GM04503 (cell line): ENCODE results near the gene SSBP2.
A peak's percentile ranks its signal among the peaks of the same experiment; 100 is the strongest.
"Not testable (repeated sequence)": the region's sequence is repeated elsewhere in the genome, so short reads cannot be mapped to it uniquely, and the experiment has no call there.

Experiments used
- DNase-seq: peaks from one replicate; pipeline ENCODE4 v3.0.0-alpha.2; 2012; ENCODE audit warnings: low read depth

SSBP2 gene

DNA sequence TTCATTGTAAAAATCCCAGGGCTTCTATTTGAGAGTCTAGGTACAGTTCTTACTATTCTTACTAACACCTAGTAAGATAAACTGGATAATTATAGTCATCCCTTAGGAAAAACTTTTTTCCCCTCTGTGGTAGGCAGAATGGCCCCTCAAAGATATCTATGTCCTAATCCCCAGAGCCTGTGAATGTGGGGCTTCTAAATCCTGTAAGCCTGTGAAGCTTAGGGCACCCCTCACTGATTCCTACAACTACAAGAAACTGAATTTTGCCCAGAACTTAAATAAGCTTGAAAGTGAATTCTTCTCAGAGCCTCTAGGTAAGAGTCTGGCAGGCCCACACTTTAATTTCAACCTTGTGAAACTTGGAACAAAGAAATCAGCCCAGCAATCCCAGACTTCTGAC lies 226.9 kb downstream of the SSBP2 start:
- DNase-seq = no peak

DNA sequence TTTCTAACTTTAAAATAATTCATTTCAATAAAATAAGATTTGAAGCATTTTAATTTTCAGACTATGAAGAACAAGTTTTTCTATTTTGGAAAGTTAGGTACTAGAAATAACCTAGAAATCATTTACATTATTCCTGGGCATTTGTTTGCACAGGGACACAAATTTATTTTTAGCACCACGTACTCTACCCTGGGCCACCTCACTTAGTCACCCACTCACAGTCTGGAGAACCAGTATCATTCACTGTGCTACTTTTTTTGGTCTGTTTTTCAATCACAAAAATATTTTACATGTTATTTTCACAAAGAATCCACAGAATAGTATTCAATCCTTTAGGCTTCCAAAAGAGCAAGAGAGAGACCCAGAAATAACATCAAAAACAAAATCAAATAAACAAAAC lies 228.3 kb downstream of the SSBP2 start:
- no peak for DNase-seq

- DNase-seq = no peak
These were observed 230.1 kb downstream of the SSBP2 start for GRCh38 chr5:81520769-81521168.

- DNase-seq = no peak
These were observed 231.5 kb downstream of the SSBP2 start for GRCh38 chr5:81519217-81519905.

GRCh38 chr5:81517462-81517861 lies 233.4 kb downstream of the SSBP2 start:
- no peak for DNase-seq

DNA sequence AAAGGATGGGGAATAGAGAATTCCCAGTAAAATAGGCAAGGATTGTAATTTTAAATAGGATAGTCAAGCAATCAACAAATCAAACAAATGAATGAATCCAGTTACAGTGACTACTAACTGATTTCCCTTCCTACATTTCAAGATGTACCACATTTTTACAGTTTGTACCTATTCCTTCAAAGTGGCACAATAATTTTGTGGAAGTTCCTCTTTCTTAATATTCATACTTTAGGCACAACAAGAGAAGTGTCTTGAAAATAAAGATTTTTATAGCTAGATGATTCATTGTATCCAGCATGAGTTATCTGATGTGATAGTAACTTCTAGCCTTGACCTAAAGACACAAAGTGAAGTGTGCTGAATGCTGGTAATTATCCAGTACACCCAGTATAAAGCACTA lies 234.8 kb downstream of the SSBP2 start:
- no peak for DNase-seq

DNA sequence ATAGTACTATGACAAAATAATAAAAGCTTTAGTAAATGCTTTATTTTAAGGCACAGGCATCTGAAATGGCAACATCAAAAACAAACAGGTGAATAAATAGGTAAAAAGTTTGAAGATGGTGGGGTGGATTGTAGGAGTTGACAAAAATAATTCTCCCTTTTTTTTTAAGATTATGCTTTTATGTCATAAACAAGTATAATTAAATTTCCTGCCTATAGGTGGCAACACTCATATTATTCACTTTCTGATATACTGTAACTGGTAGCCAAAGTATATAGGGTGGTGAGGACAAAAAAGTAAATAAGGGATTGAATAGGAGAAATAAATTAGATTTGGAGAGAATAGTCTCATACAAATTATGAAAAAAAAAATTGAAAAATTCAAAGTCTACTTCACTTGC lies 236.9 kb downstream of the SSBP2 start:
- DNase-seq = no peak

DNA sequence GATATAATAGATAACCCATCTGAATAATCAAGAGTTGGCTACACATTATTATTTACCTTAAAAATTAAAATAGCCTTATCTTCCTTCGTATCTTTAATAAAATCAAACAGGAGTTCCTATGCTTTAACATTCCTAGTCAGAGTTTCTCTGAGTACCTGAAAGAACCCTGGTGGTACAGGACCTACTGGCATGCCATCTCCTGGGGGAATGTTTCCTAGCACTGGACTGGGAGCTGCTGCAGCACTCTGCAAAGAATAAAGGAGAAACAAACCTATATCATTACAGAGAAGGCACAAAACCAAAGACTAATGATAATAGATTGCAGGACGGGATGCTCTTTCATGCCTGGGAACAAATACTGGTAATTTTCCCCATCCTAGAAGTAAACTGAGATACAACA lies 237.4 kb downstream of the SSBP2 start:
- no peak for DNase-seq

- peak; percentile 56 for DNase-seq
These were observed 243.9 kb downstream of the SSBP2 start for GRCh38 chr5:81506900-81507588.

- DNase-seq = no peak
These were observed 244.5 kb downstream of the SSBP2 start for GRCh38 chr5:81506378-81506777.

- no peak for DNase-seq
These were observed 245.2 kb downstream of the SSBP2 start for GRCh38 chr5:81505672-81506071.

GRCh38 chr5:81503602-81504001 lies 247.3 kb downstream of the SSBP2 start:
- not testable (repeated sequence) for DNase-seq

DNA sequence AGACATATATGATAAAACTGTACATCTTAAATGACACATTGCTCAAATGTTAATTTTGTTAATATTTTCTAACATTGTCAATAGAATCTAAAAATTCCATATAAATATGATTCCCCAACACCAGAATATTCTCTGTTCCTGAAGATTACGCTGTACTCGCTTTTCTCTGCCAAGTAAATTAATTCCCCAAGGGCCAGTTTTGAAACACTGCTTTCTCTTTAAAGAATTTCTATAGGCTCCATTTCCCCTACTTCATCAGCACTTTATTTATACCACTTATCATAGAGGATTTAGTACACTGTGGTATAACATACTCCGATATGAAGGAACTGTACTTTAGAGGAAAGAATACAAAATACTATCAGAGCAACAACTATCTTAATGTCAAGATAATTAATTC lies 255.6 kb downstream of the SSBP2 start:
- no peak for DNase-seq

- no peak for DNase-seq
These were observed 262.0 kb downstream of the SSBP2 start for GRCh38 chr5:81488862-81489261.

DNA sequence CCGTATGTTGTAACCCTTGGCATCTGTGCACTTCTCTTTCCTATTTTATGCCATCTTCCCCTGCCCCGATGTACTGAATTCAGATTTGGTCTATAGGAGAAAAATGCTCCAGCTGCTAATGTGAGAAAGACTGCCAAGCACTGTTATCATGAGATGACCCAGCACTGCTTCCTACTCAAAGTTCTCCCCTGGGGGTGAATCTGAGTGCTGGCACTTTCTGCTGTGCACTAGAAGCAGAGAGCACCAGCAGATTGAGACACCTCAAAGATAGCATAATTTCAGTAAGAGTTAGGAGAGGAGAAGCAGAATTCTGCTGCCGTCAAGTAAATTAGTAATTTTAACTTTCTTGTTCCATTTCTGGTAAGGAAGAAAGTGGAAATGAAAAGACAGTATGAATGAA lies 264.2 kb downstream of the SSBP2 start:
- DNase-seq = no peak

DNA sequence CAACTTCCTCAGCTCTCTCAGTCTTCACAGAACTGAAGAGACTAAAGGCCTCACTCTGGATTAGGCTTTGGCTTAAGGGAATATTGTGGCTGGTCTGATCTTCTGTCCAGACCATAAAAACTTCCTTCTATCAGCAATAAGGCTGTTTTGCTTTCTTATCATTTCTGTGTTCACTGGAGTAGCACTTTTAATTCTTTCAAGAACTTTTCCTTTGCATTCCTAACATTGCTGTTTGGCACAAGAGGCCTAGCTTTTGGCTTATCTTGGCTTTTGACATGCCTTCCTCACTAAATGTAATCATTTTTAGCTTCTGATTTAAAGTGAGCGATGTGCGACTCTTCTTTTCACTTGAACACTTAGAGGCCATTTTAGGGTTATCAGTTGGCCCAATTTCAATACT lies 268.3 kb downstream of the SSBP2 start:
- no peak for DNase-seq

- DNase-seq = not testable (repeated sequence)
These were observed 277.5 kb downstream of the SSBP2 start for GRCh38 chr5:81473395-81473794.

- no peak for DNase-seq
These were observed 281.2 kb downstream of the SSBP2 start for GRCh38 chr5:81469676-81470075.

DNA sequence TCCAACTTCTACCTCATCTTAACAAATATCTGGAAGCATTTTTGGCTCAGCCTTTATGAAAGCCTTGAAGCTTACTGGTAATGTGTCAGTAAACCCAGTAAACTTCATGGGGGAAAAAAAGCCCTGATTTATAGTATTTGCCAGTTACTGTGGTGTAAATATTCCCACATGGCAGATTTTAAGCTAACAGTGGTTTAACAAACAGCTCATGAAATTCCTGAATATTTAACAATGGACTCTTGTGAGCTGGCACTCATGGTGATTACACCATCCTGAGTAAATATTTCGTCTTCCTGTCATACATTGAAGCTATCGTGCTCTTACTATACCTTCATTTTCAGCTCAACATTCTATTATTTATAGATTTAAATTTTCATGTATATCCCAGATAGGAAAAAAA lies 300.0 kb downstream of the SSBP2 start:
- peak; percentile 22 for DNase-seq

DNA sequence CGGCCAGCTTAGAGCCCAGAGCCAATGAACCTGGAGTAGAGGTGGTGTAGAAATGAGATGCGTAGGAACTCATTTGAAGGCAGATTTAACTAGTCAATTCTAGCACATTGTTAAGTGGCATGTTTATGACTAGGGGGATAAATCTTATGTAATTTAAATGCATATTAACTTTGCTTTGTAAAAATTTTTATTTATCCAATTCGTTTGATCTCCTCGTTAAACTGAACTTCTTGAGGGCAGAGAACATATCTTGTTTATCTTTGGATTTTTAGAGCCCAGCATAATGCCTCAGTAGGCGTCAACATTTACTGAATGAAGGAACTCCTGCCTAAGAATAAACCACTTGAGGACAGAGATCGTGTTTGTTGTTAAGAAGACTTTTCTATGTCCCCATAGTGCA lies 315.9 kb downstream of the SSBP2 start:
- no peak for DNase-seq

DNA sequence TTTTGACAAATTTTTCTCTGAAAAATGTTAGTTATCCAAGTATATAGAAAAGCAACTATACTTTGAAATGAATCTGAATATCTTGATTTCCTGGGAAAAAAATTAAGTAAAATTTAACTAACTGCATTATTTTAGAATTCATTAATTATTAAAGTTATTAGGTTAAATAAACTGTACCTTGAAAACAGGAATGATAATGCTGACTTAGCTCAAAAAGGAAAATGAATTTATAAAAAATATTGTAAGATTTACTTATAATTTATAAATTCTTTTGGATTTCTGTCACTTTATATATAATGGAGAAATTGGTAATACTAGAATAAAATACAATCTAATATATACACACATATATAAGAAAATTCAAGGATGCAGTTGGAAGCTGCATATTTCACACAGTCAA lies 320.9 kb downstream of the SSBP2 start:
- no peak for DNase-seq

- DNase-seq = no peak
These were observed 321.5 kb downstream of the SSBP2 start for GRCh38 chr5:81429363-81429762.

- no peak for DNase-seq
These were observed 322.0 kb downstream of the SSBP2 start for GRCh38 chr5:81428861-81429260.

GRCh38 chr5:81428446-81428845 lies 322.5 kb downstream of the SSBP2 start:
- no peak for DNase-seq
